ENCODE measurements around the gene GAS2L2. TPM values are rescaled to one million over a fixed set of nuclear protein-coding genes. Genes with fewer than 3 reads are reported as not detected.

GAS2L2 gene
- total and polyA plus RNA-seq, 10 donors: 0.02 to 0.03 (median 0.02) TPM; not detected in 7

DNA sequence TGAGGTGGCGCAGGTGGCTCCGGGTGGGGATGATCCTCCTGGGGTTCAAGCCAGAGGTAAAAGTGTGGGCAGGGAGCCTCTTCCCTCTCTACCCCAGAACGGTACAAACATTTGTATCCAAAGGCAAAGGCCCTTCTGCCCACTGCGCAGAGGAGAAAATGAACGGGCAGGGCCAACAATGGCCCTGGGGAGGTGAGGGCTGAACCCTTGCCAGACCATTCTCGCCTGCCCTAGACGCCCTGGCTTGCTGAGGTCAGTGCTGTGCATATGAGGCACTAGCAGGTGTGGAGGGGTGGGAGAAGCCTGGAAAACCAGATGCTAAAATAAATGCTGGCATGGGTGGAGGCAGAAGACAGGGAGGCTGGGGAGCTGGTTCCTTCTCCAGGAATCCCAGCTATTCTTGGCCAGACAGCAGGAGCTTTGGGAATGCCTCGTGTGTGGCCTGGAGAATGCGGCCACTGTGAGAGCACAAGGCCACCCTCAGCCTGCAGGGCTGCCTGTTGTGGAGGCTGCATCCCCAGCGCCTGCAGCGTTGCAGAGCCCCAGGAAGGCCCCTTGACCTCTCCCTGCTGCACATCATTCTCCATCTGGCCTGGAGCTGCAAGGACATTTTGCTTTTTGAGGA lies 12.2 kb upstream of the GAS2L2 start:
- intact Hi-C loops (cut with DNase I; ENCODE audit: low total_unique reads): loop anchor here (5.0 kb wide), 1 partner anchor 42 kb away; the partner anchor contains the start of gene TAF15
- 76 to 86% (median 79%) methylated on average over 11 of the region's 11 CpGs for WGBS, 5 donors
- Histone ChIP-seq H3K4me1 (peaks cover 6 to 22% (median 15%) of the 10 kb centered on the region in 6 donors), H3K36me3 (no peaks in the 10 kb centered on the region), H3K9me3 (no peaks in the 10 kb centered on the region), H3K4me3 (peak overlapping the region in 2 of 8 donors; percentile 61 to 78), H3K27me3 (replicated peaks in 1 of 7) (peaks cover 0 to 4% (median 0%) of the 10 kb centered on the region in 7 donors), H3K27ac (peak overlapping the region in 3 of 8 donors; percentile 68 to 79 (median 70))
- TF ChIP-seq POLR2A (IDR thresholded peaks at IDR 0.05) (no peak), POLR2AphosphoS5 (IDR thresholded peaks at IDR 0.05) (no peak), CTCF (IDR thresholded peaks at IDR 0.05 in 8 of 11, conservative IDR thresholded peaks at IDR 0.05 in 3 of 11) (no peak)
- DNase-seq: no peak

DNA sequence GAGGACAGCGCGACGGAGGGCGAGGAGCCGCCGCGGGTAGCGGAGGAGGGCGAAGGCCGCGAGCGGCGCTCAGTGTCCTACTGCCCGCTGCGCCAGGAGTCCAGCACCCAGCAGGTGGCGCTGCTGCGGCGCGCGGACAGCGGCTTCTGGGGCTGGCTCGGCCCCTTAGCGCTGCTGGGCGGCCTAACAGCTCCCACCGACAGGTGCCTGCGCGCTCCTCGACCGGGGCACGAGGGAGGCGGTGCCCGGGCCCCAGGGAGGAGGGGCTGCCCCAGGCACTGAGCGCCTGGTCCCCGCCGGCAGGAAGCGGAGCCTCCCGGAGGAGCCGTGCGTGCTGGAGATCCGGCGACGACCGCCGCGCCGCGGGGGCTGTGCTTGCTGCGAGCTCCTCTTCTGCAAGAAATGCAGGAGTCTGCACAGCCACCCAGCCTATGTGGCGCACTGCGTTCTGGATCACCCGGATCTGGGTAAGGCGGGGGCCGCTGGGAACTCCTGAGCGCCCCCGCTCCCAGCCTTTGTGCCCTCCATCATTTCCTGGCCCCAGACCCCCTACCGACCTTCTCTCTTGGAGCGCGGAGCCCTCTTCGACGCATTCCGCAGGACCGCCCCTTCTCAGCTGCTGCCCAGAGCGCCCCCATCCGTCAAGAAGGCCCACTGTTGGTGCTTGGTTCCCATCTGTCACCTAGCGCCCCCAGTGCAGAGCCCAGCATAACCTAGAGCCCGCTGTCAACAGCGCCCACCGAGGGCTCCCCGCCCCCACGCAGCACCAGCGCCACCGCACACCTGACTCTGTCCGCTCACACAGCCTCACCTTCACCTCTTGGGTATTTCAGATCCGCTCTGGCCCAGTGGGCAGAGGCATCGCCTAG lies 11.3 kb upstream of the GAS2L2 start:
- WGBS, 5 donors: 3 to 5% (median 3%) methylated on average over 45 to 75 of the region's 75 CpGs
- Histone ChIP-seq H3K27ac (peak overlapping the region in 7 of 8 donors; percentile 20 to 79 (median 68)), H3K36me3 (no peaks in the 10 kb centered on the region), H3K4me3 (peak overlapping the region; percentile 57 to 78 (median 64)), H3K4me1 (peaks cover 6 to 22% (median 15%) of the 10 kb centered on the region in 6 donors), H3K9me3 (no peaks in the 10 kb centered on the region), H3K27me3 (replicated peaks in 1 of 7) (peaks cover 0 to 4% (median 0%) of the 10 kb centered on the region in 7 donors)
- peak; percentile 97 for DNase-seq
- intact Hi-C loops (cut with DNase I; ENCODE audit: low total_unique reads): no loop called here
- TF ChIP-seq CTCF (IDR thresholded peaks at IDR 0.05 in 8 of 11, conservative IDR thresholded peaks at IDR 0.05 in 3 of 11) (peak; percentile 83 to 98 (median 93)), POLR2A (IDR thresholded peaks at IDR 0.05) (no peak), POLR2AphosphoS5 (IDR thresholded peaks at IDR 0.05) (peak; percentile 45 to 81 (median 75))

DNA sequence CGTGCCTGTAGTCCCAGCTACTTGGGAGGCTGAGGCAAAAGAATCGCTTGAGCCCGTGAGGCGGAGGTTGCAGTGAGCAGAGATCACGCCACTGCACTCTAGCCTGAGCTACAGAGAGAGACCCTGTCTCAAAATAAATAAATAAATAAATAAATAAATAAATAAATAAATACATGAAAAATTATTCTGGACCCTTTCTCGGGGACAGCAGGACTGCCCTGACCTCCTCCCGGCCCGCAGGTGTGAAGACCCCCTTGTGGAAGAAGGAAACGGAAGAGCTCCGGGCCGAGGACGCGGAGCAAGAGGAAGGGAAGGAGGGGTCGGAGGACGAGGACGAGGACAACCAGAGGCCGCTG lies 10.7 kb upstream of the GAS2L2 start:
- H3K27me3 ChIP-seq (replicated peaks in 1 of 7): peaks cover 0 to 4% (median 0%) of the 10 kb centered on the region in 7 donors
- H3K4me1 ChIP-seq: peaks cover 6 to 22% (median 15%) of the 10 kb centered on the region in 6 donors
- peak overlapping the region in 5 of 8 donors; percentile 68 to 79 (median 70) for H3K27ac ChIP-seq
- intact Hi-C loops (cut with DNase I; ENCODE audit: low total_unique reads): no loop called here
- no peaks in the 10 kb centered on the region for H3K9me3 ChIP-seq
- DNase-seq: no peak
- TF ChIP-seq CTCF (IDR thresholded peaks at IDR 0.05 in 8 of 11, conservative IDR thresholded peaks at IDR 0.05 in 3 of 11) (no peak), POLR2A (IDR thresholded peaks at IDR 0.05) (no peak), POLR2AphosphoS5 (IDR thresholded peaks at IDR 0.05) (no peak)
- H3K4me3 ChIP-seq: peak overlapping the region in 7 of 8 donors; percentile 57 to 78 (median 63)
- 31 to 34% (median 32%) methylated on average over 16 to 17 of the region's 17 CpGs for WGBS, 5 donors
- no peaks in the 10 kb centered on the region for H3K36me3 ChIP-seq

- Histone ChIP-seq H3K4me1 (peaks cover 6 to 22% (median 15%) of the 10 kb centered on the region in 6 donors), H3K27ac (no peak overlapping the region), H3K36me3 (no peaks in the 10 kb centered on the region), H3K27me3 (replicated peaks in 1 of 7) (peaks cover 0 to 4% (median 0%) of the 10 kb centered on the region in 7 donors), H3K9me3 (peaks cover 0 to 4% (median 0%) of the 10 kb centered on the region in 8 donors), H3K4me3 (no peak overlapping the region)
- no peak for DNase-seq
- 87 to 92% (median 90%) methylated on average over 5 of the region's 5 CpGs for WGBS, 5 donors
- intact Hi-C loops (cut with DNase I; ENCODE audit: low total_unique reads): no loop called here
- no peak for TF ChIP-seq POLR2A (IDR thresholded peaks at IDR 0.05)
- TF ChIP-seq POLR2AphosphoS5 (IDR thresholded peaks at IDR 0.05): no peak
- TF ChIP-seq CTCF (IDR thresholded peaks at IDR 0.05 in 8 of 11, conservative IDR thresholded peaks at IDR 0.05 in 3 of 11): no peak
Measured at GRCh38 chr17:35761601-35762000, 8.6 kb upstream of the GAS2L2 start.
